ENCODE data around the gene FLRT2.

FLRT2 gene

GRCh38 chr14:85695300-85695699, 165.4 kb downstream of the FLRT2 start:
- TF ChIP-seq EGR1 (IDR thresholded peaks at IDR 0.05) (no peak), USF1 (IDR thresholded peaks at IDR 0.05) (no peak), ZBTB7A (IDR thresholded peaks at IDR 0.05; ENCODE audit: low read depth) (no peak), RAD21 (IDR thresholded peaks at IDR 0.05; ENCODE audit: low read depth) (no peak), YY1 (IDR thresholded peaks at IDR 0.05; ENCODE audit: low read depth) (no peak), TAF1 (IDR thresholded peaks at IDR 0.05; ENCODE audit: low read depth) (no peak), FOXM1 (IDR thresholded peaks at IDR 0.05; ENCODE audit: borderline replicate concordance, low read depth) (no peak), TCF12 (IDR thresholded peaks at IDR 0.05; ENCODE audit: low read depth) (no peak), EP300 (IDR thresholded peaks at IDR 0.05; ENCODE audit: borderline replicate concordance) (no peak), TEAD4 (IDR thresholded peaks at IDR 0.05) (no peak), CEBPB (IDR thresholded peaks at IDR 0.05) (no peak), CREB1 (IDR thresholded peaks at IDR 0.05; ENCODE audit: low read depth) (no peak), NFIC (IDR thresholded peaks at IDR 0.05) (no peak), REST (IDR thresholded peaks at IDR 0.05; ENCODE audit: low read depth) (no peak)

GRCh38 chr14:85701116-85701515, 171.2 kb downstream of the FLRT2 start:
- TF ChIP-seq CREB1 (IDR thresholded peaks at IDR 0.05; ENCODE audit: low read depth) (no peak), CEBPB (IDR thresholded peaks at IDR 0.05) (no peak), REST (IDR thresholded peaks at IDR 0.05; ENCODE audit: low read depth) (no peak), ZBTB7A (IDR thresholded peaks at IDR 0.05; ENCODE audit: low read depth) (no peak), TCF12 (IDR thresholded peaks at IDR 0.05; ENCODE audit: low read depth) (no peak), TAF1 (IDR thresholded peaks at IDR 0.05; ENCODE audit: low read depth) (no peak), YY1 (IDR thresholded peaks at IDR 0.05; ENCODE audit: low read depth) (no peak), NFIC (IDR thresholded peaks at IDR 0.05) (no peak), FOXM1 (IDR thresholded peaks at IDR 0.05; ENCODE audit: borderline replicate concordance, low read depth) (no peak), TEAD4 (IDR thresholded peaks at IDR 0.05) (no peak), USF1 (IDR thresholded peaks at IDR 0.05) (no peak), EP300 (IDR thresholded peaks at IDR 0.05; ENCODE audit: borderline replicate concordance) (no peak), MAX (IDR thresholded peaks at IDR 0.05) (no peak), RAD21 (IDR thresholded peaks at IDR 0.05; ENCODE audit: low read depth) (no peak), EGR1 (IDR thresholded peaks at IDR 0.05) (no peak)

GRCh38 chr14:85701763-85702162, 171.8 kb downstream of the FLRT2 start:
- TF ChIP-seq TAF1 (IDR thresholded peaks at IDR 0.05; ENCODE audit: low read depth) (no peak), REST (IDR thresholded peaks at IDR 0.05; ENCODE audit: low read depth) (no peak), RAD21 (IDR thresholded peaks at IDR 0.05; ENCODE audit: low read depth) (no peak), ZBTB7A (IDR thresholded peaks at IDR 0.05; ENCODE audit: low read depth) (no peak), NFIC (IDR thresholded peaks at IDR 0.05) (no peak), CREB1 (IDR thresholded peaks at IDR 0.05; ENCODE audit: low read depth) (no peak), TEAD4 (IDR thresholded peaks at IDR 0.05) (no peak), YY1 (IDR thresholded peaks at IDR 0.05; ENCODE audit: low read depth) (no peak), CEBPB (IDR thresholded peaks at IDR 0.05) (no peak), EP300 (IDR thresholded peaks at IDR 0.05; ENCODE audit: borderline replicate concordance) (no peak), EGR1 (IDR thresholded peaks at IDR 0.05) (no peak), MAX (IDR thresholded peaks at IDR 0.05) (no peak), TCF12 (IDR thresholded peaks at IDR 0.05; ENCODE audit: low read depth) (no peak), USF1 (IDR thresholded peaks at IDR 0.05) (no peak), FOXM1 (IDR thresholded peaks at IDR 0.05; ENCODE audit: borderline replicate concordance, low read depth) (no peak)

GRCh38 chr14:85702191-85702590, 172.2 kb downstream of the FLRT2 start:
- TF ChIP-seq EP300 (IDR thresholded peaks at IDR 0.05; ENCODE audit: borderline replicate concordance) (no peak), TCF12 (IDR thresholded peaks at IDR 0.05; ENCODE audit: low read depth) (no peak), FOXM1 (IDR thresholded peaks at IDR 0.05; ENCODE audit: borderline replicate concordance, low read depth) (no peak), NFIC (IDR thresholded peaks at IDR 0.05) (no peak), MAX (IDR thresholded peaks at IDR 0.05) (no peak), USF1 (IDR thresholded peaks at IDR 0.05) (no peak), TEAD4 (IDR thresholded peaks at IDR 0.05) (no peak), REST (IDR thresholded peaks at IDR 0.05; ENCODE audit: low read depth) (no peak), ZBTB7A (IDR thresholded peaks at IDR 0.05; ENCODE audit: low read depth) (no peak), YY1 (IDR thresholded peaks at IDR 0.05; ENCODE audit: low read depth) (no peak), RAD21 (IDR thresholded peaks at IDR 0.05; ENCODE audit: low read depth) (no peak), CREB1 (IDR thresholded peaks at IDR 0.05; ENCODE audit: low read depth) (no peak), EGR1 (IDR thresholded peaks at IDR 0.05) (no peak), TAF1 (IDR thresholded peaks at IDR 0.05; ENCODE audit: low read depth) (no peak), CEBPB (IDR thresholded peaks at IDR 0.05) (no peak)

All from Ishikawa (cell line).